Mucosa of stomach (tissue), 1 donor: Measurements from ENCODE around the gene ARHGAP15.

Source experiments
- H3K27me3 ChIP-seq: one replicate; pipeline ENCODE4 v1.7.0; 2013; ENCODE audit warnings: mild to moderate bottlenecking, low read length; ENCODE audit not compliant: control insufficient read depth, insufficient read depth
- H3K36me3 ChIP-seq: one replicate; pipeline ENCODE4 v1.7.0; 2013; ENCODE audit warnings: low read length; ENCODE audit not compliant: control insufficient read depth, insufficient read depth
- H3K4me1 ChIP-seq: one replicate; pipeline ENCODE4 v1.7.0; 2013; ENCODE audit warnings: mild to moderate bottlenecking, low read length; ENCODE audit not compliant: control insufficient read depth, insufficient read depth
- H3K4me3 ChIP-seq: one replicate; pipeline ENCODE4 v1.7.0; 2013; ENCODE audit warnings: low read length
- H3K9ac ChIP-seq: one replicate; pipeline ENCODE4 v1.7.0; 2013; ENCODE audit warnings: mild to moderate bottlenecking, low read length, moderate library complexity
- H3K9me3 ChIP-seq: one replicate; pipeline ENCODE4 v1.7.0; 2013; ENCODE audit warnings: mild to moderate bottlenecking, low read length, moderate library complexity; ENCODE audit not compliant: control insufficient read depth
- donor health status: Pancreatic carcinoma.

ARHGAP15 gene

GRCh38 chr2:143218621-143219020 lies 89.4 kb downstream of the ARHGAP15 start:
- no peaks in the 10 kb centered on the region for H3K9me3 ChIP-seq
- no peaks in the 10 kb centered on the region for H3K36me3 ChIP-seq
- no peak overlapping the region for H3K9ac ChIP-seq

GRCh38 chr2:143219266-143219665 lies 90.0 kb downstream of the ARHGAP15 start:
- Histone ChIP-seq H3K9me3 (no peaks in the 10 kb centered on the region), H3K36me3 (no peaks in the 10 kb centered on the region), H3K9ac (no peak overlapping the region), H3K27me3 (no peaks in the 10 kb centered on the region), H3K4me3 (no peak overlapping the region), H3K4me1 (no peaks in the 10 kb centered on the region)

More at GRCh38 chr2:143218621-143219020, 89.4 kb downstream of the ARHGAP15 start:
- Histone ChIP-seq H3K4me1 (no peaks in the 10 kb centered on the region), H3K27me3 (no peaks in the 10 kb centered on the region), H3K4me3 (no peak overlapping the region)

- no peaks in the 10 kb centered on the region for H3K27me3 ChIP-seq
- H3K36me3 ChIP-seq, result no peaks in the 10 kb centered on the region
- H3K9ac ChIP-seq, result no peak overlapping the region
- H3K4me1 ChIP-seq, result no peaks in the 10 kb centered on the region
- no peaks in the 10 kb centered on the region for H3K9me3 ChIP-seq
- H3K4me3 ChIP-seq, result no peak overlapping the region
Observed at GRCh38 chr2:143223556-143223955, 94.3 kb downstream of the ARHGAP15 start.

GRCh38 chr2:143225931-143226330 lies 96.7 kb downstream of the ARHGAP15 start:
- no peak overlapping the region for H3K9ac ChIP-seq
- no peak overlapping the region for H3K4me3 ChIP-seq
- H3K36me3 ChIP-seq, result no peaks in the 10 kb centered on the region
- no peaks in the 10 kb centered on the region for H3K9me3 ChIP-seq
- no peaks in the 10 kb centered on the region for H3K4me1 ChIP-seq
- no peaks in the 10 kb centered on the region for H3K27me3 ChIP-seq

GRCh38 chr2:143226714-143227541 lies 97.7 kb downstream of the ARHGAP15 start:
- Histone ChIP-seq H3K4me3 (no peak overlapping the region), H3K4me1 (no peaks in the 10 kb centered on the region), H3K9me3 (no peaks in the 10 kb centered on the region), H3K36me3 (no peaks in the 10 kb centered on the region), H3K27me3 (no peaks in the 10 kb centered on the region), H3K9ac (no peak overlapping the region)

- Histone ChIP-seq H3K4me1 (no peaks in the 10 kb centered on the region), H3K27me3 (no peaks in the 10 kb centered on the region), H3K9me3 (no peaks in the 10 kb centered on the region), H3K9ac (no peak overlapping the region), H3K4me3 (no peak overlapping the region), H3K36me3 (no peaks in the 10 kb centered on the region)
Observed at GRCh38 chr2:143229411-143229810, 100.2 kb downstream of the ARHGAP15 start.

- no peaks in the 10 kb centered on the region for H3K4me1 ChIP-seq
- H3K9ac ChIP-seq, result no peak overlapping the region
- no peaks in the 10 kb centered on the region for H3K36me3 ChIP-seq
Observed at GRCh38 chr2:143229952-143230351, 100.7 kb downstream of the ARHGAP15 start.

GRCh38 chr2:143230506-143231253 lies 101.5 kb downstream of the ARHGAP15 start:
- Histone ChIP-seq H3K9me3 (no peaks in the 10 kb centered on the region), H3K9ac (no peak overlapping the region), H3K4me1 (no peaks in the 10 kb centered on the region), H3K36me3 (no peaks in the 10 kb centered on the region), H3K4me3 (no peak overlapping the region), H3K27me3 (no peaks in the 10 kb centered on the region)

More at GRCh38 chr2:143229952-143230351, 100.7 kb downstream of the ARHGAP15 start:
- no peaks in the 10 kb centered on the region for H3K9me3 ChIP-seq
- H3K4me3 ChIP-seq, result no peak overlapping the region
- H3K27me3 ChIP-seq, result no peaks in the 10 kb centered on the region

- Histone ChIP-seq H3K4me3 (no peak overlapping the region), H3K27me3 (no peaks in the 10 kb centered on the region), H3K4me1 (no peaks in the 10 kb centered on the region), H3K9ac (no peak overlapping the region), H3K9me3 (no peaks in the 10 kb centered on the region), H3K36me3 (no peaks in the 10 kb centered on the region)
Observed at GRCh38 chr2:143231254-143231645, 102.0 kb downstream of the ARHGAP15 start.

- Histone ChIP-seq H3K9ac (no peak overlapping the region), H3K9me3 (no peaks in the 10 kb centered on the region), H3K4me1 (no peaks in the 10 kb centered on the region), H3K4me3 (no peak overlapping the region), H3K27me3 (no peaks in the 10 kb centered on the region), H3K36me3 (no peaks in the 10 kb centered on the region)
Observed at GRCh38 chr2:143237146-143237777, 108.0 kb downstream of the ARHGAP15 start.

GRCh38 chr2:143241403-143242088 lies 112.3 kb downstream of the ARHGAP15 start:
- Histone ChIP-seq H3K36me3 (no peaks in the 10 kb centered on the region), H3K9ac (no peak overlapping the region), H3K4me1 (no peaks in the 10 kb centered on the region), H3K27me3 (no peaks in the 10 kb centered on the region), H3K4me3 (no peak overlapping the region), H3K9me3 (no peaks in the 10 kb centered on the region)
